H1 (cell line): ENCODE measurements around the gene TRMT2B. TPM values are rescaled to one million over a fixed set of nuclear protein-coding genes. Genes with fewer than 3 reads are reported as not detected.

Source experiments
- CTCF ChIA-PET: fragments of 300-600 bp; sonication (Branson Sonifier 250); formaldehyde crosslinking; loops from one replicate; lab custom pipeline; 2021; ENCODE audit not compliant: partially characterized antibody; lab: Charles Lee
- POLR2A ChIA-PET: fragments of 300-600 bp; sonication (Branson Sonifier 250); formaldehyde crosslinking; loops from one replicate; lab custom pipeline; 2021; ENCODE audit warnings: inconsistent platforms; ENCODE audit not compliant: partially characterized antibody; lab: Charles Lee
- DNase-seq, 2 experiments: peaks; one replicate each; pipeline versions ENCODE4 v3.0.0 to v3.0.0-alpha.2; 2010 to 2022; ENCODE audit warnings: low spot score in 2 of 2, low read depth in 1 of 2, mixed read lengths in 1 of 2
- FAIRE-seq: peaks from 2 replicates; lab custom pipeline; 2011; peaks lifted over from hg19 to GRCh38; lab: Jason Lieb, UNC
- H2AFZ ChIP-seq: 2 replicates; pipeline ENCODE4 v1.8.1; 2012; ENCODE audit warnings: low read length, inconsistent platforms
- H2AK5ac ChIP-seq: 2 replicates; pipeline ENCODE4 v1.6.1; 2013; ENCODE audit warnings: low read depth, low read length
- H2BK120ac ChIP-seq: replicated peaks from 2 replicates; pipeline ENCODE3; 2013; ENCODE audit warnings: low read depth, low read length, inconsistent platforms
- H2BK12ac ChIP-seq: 2 replicates; pipeline ENCODE4 v1.6.1; 2013; ENCODE audit warnings: low read depth, low read length
- H2BK15ac ChIP-seq: 2 replicates; pipeline ENCODE4 v1.6.1; 2013; ENCODE audit warnings: low read length
- H2BK20ac ChIP-seq: 2 replicates; pipeline ENCODE4 v1.6.1; 2013; ENCODE audit warnings: low read length
- H2BK5ac ChIP-seq: 2 replicates; pipeline ENCODE4 v1.6.1; 2013; ENCODE audit warnings: low read depth, low read length
- H3K14ac ChIP-seq: 2 replicates; pipeline ENCODE4 v1.6.1; 2013; ENCODE audit warnings: inconsistent platforms; ENCODE audit not compliant: insufficient read length
- H3K18ac ChIP-seq: 2 replicates; pipeline ENCODE4 v1.6.1; 2013; ENCODE audit warnings: low read length; ENCODE audit errors: extremely low read depth
- H3K23ac ChIP-seq: 2 replicates; pipeline ENCODE4 v1.6.1; 2013; ENCODE audit warnings: inconsistent platforms; ENCODE audit not compliant: insufficient read length
- H3K23me2 ChIP-seq: 2 replicates; pipeline ENCODE4 v1.6.1; 2013; ENCODE audit warnings: low read depth, low read length
- H3K27ac ChIP-seq: 2 replicates; pipeline ENCODE4 v1.6.1; 2011; ENCODE audit warnings: low read depth, low read length, inconsistent platforms
- H3K27me3 ChIP-seq, 4 experiments: replicated peaks in 1 of 4; 1 replicate in 1 of 4; 2 replicates in 3 of 4; pipeline versions ENCODE4 v1.6.1 to v1.8.1; 2011 to 2013; ENCODE audit warnings: low read length in 3 of 4, mild to moderate bottlenecking in 3 of 4, inconsistent platforms in 2 of 4, mixed read lengths in 2 of 4, moderate library complexity in 1 of 4; ENCODE audit not compliant: control insufficient read depth in 3 of 4, insufficient read depth in 3 of 4; ENCODE audit errors: extremely low read depth in 1 of 4
- H3K36me3 ChIP-seq, 4 experiments: 2 replicates each; pipeline versions ENCODE4 v1.6.1 to v1.8.1; 2011 to 2013; ENCODE audit warnings: mild to moderate bottlenecking in 4 of 4, low read length in 3 of 4, moderate library complexity in 2 of 4, control low read depth in 1 of 4, inconsistent platforms in 1 of 4; ENCODE audit not compliant: insufficient read depth in 4 of 4, control insufficient read depth in 2 of 4
- H3K4ac ChIP-seq: replicated peaks from 2 replicates; pipeline ENCODE3; 2013; ENCODE audit warnings: low read length, low read depth, mixed read lengths, inconsistent platforms; ENCODE audit not compliant: insufficient read length
- H3K4me1 ChIP-seq, 4 experiments: replicated peaks in 1 of 4; 1 replicate in 1 of 4; 2 replicates in 3 of 4; pipeline versions ENCODE4 v1.6.1 to v1.8.1; 2011 to 2013; ENCODE audit warnings: low read length in 3 of 4, inconsistent platforms in 2 of 4, mixed read lengths in 1 of 4; ENCODE audit not compliant: insufficient read depth in 4 of 4, control insufficient read depth in 3 of 4
- H3K4me2 ChIP-seq, 2 experiments: 2 replicates each; pipeline versions ENCODE4 v1.6.1 to v1.8.1; 2011 to 2013; ENCODE audit warnings: low read depth in 2 of 2, low read length in 2 of 2, control low read depth in 1 of 2, inconsistent platforms in 1 of 2, mild to moderate bottlenecking in 1 of 2; ENCODE audit not compliant: insufficient read depth in 1 of 2
- H3K4me3 ChIP-seq, 4 experiments: fragments of 200-600, 300-600 bp in 1 of 4; sonication (generic), shearing (Covaris generic), sonication (Bioruptor Twin) in 1 of 4; 2 replicates each; pipeline versions ENCODE4 v1.5.1 to v1.8.1; 2011 to 2016; ENCODE audit warnings: low read length in 4 of 4, low read depth in 3 of 4, control low read depth in 2 of 4, inconsistent platforms in 2 of 4, mild to moderate bottlenecking in 2 of 4, mixed read lengths in 1 of 4, moderate library complexity in 1 of 4; ENCODE audit not compliant: insufficient read depth in 2 of 4; ENCODE audit errors: extremely low read depth in 1 of 4
- H3K56ac ChIP-seq: replicated peaks from 2 replicates; pipeline ENCODE3; 2013; ENCODE audit warnings: low read depth, mild to moderate bottlenecking, mixed read lengths, low read length, inconsistent platforms; ENCODE audit not compliant: insufficient read length
- H3K79me1 ChIP-seq: 2 replicates; pipeline ENCODE4 v1.6.1; 2013; ENCODE audit warnings: low read depth, low read length, control low read depth
- H3K79me2 ChIP-seq, 2 experiments: 2 replicates each; pipeline versions ENCODE4 v1.6.1 to v1.8.1; 2012 to 2013; ENCODE audit warnings: low read length in 2 of 2, mild to moderate bottlenecking in 2 of 2, inconsistent platforms in 1 of 2; ENCODE audit not compliant: insufficient read depth in 2 of 2, control insufficient read depth in 1 of 2
- H3K9ac ChIP-seq, 4 experiments: replicated peaks in 1 of 4; 1 replicate in 1 of 4; 2 replicates in 3 of 4; pipeline versions ENCODE4 v1.6.1 to v1.8.1; 2011 to 2013; ENCODE audit warnings: low read depth in 3 of 4, low read length in 3 of 4, control low read depth in 2 of 4, mild to moderate bottlenecking in 2 of 4, moderate library complexity in 2 of 4, inconsistent platforms in 1 of 4; ENCODE audit errors: extremely low read depth in 1 of 4
- H3K9me3 ChIP-seq, 2 experiments: 2 replicates each; pipeline versions ENCODE4 v1.6.1 to v1.8.1; 2012 to 2013; ENCODE audit warnings: mild to moderate bottlenecking in 2 of 2, moderate library complexity in 2 of 2, control low read depth in 1 of 2, inconsistent platforms in 1 of 2, low read depth in 1 of 2, low read length in 1 of 2, mixed read lengths in 1 of 2; ENCODE audit not compliant: insufficient read depth in 2 of 2
- H4K20me1 ChIP-seq, 2 experiments: replicated peaks in 1 of 2; 2 replicates each; pipeline versions ENCODE3 to v1.8.1; 2011 to 2013; ENCODE audit warnings: inconsistent platforms in 2 of 2, low read length in 2 of 2, mild to moderate bottlenecking in 1 of 2; ENCODE audit not compliant: insufficient read depth in 2 of 2, control insufficient read depth in 1 of 2
- H4K5ac ChIP-seq: 2 replicates; pipeline ENCODE4 v1.6.1; 2013; ENCODE audit warnings: low read length, low read depth, mixed read lengths, inconsistent platforms; ENCODE audit not compliant: insufficient read length
- H4K8ac ChIP-seq: 2 replicates; pipeline ENCODE4 v1.8.0; 2013; ENCODE audit warnings: mild to moderate bottlenecking, moderate library complexity, low read length, inconsistent platforms; ENCODE audit not compliant: insufficient read depth; ENCODE audit errors: extremely low read depth
- H4K91ac ChIP-seq: replicated peaks from 2 replicates; pipeline ENCODE3; 2013; ENCODE audit warnings: low read length, mixed read lengths, inconsistent platforms; ENCODE audit not compliant: insufficient read length
- EGR1 ChIP-seq: IDR thresholded peaks from 2 replicates; pipeline ENCODE4 v1.6.1; 2011; ENCODE audit warnings: low read depth, low read length, borderline replicate concordance
- JUN ChIP-seq: IDR thresholded peaks from 2 replicates; pipeline ENCODE4 v1.6.1; 2011; ENCODE audit warnings: low read depth, mild to moderate bottlenecking, improper control_type of control experiment, low read length
- RAD21 ChIP-seq, 2 experiments: IDR thresholded peaks in 1 of 2; conservative IDR thresholded peaks in 1 of 2; 2 replicates each; pipeline ENCODE4 v1.6.1; 2011; ENCODE audit warnings: low read depth in 2 of 2, low read length in 2 of 2, improper control_type of control experiment in 1 of 2, inconsistent platforms in 1 of 2, mild to moderate bottlenecking in 1 of 2, moderate library complexity in 1 of 2
- WGBS, 2 experiments: shearing (Covaris generic) in 1 of 2; methylation state at CpG; one replicate each; pipeline versions ENCODE4 v1.1.6 to v1.1.7; 2013 to 2015; ENCODE audit warnings: low lambda C conversion rate in 2 of 2, mixed read lengths in 2 of 2, inconsistent platforms in 1 of 2, low coverage in 1 of 2, missing lambda C conversion rate in 1 of 2; ENCODE audit not compliant: insufficient replicate concordance in 2 of 2, insufficient coverage in 1 of 2, insufficient read length in 1 of 2; ENCODE audit errors: extremely low coverage in 1 of 2, missing lambda C conversion rate in 1 of 2; 5-methylcytosine and 5-hydroxymethylcytosine counted together
- polyA plus RNA-seq, 7 experiments: library from polyadenylated mRNA; depleted of rRNA in 3 of 7; stranded (reverse) in 5 of 7; unstranded in 2 of 7; fragments of >200 nt in 5 of 7; fragments of 200-250 nt in 2 of 7; gene quantifications; 1 replicate in 5 of 7; 2 replicates in 1 of 7; 4 replicates in 1 of 7; pipeline versions ENCODE4 v1.2.1 to v1.2.3, GENCODE V29; 2011 to 2013; ENCODE audit warnings: missing spikeins in 2 of 7, mixed read lengths in 2 of 7
- total RNA-seq: library from RNA; stranded (reverse); fragmentation: NEBNext Ultra II Directional; extraction: Animal tissue kit (Norgen Biotek cat#: 25700); gene quantifications from 2 replicates; pipeline ENCODE4 v1.2.1, GENCODE V29; 2021

TRMT2B gene
- total and polyA plus RNA-seq, 2 of the 8 experiments (the other 6 are each of a cell fraction or from before 2014, with no cell fraction given) = 12.1 to 12.4 TPM

- H2BK15ac ChIP-seq = no peak overlapping the region
Measured at GRCh38 chrX:101028562-101028961, 23.3 kb downstream of the TRMT2B start.

More at GRCh38 chrX:101028562-101028961, 23.3 kb downstream of the TRMT2B start:
- H3K23me2 ChIP-seq = no peaks in the 10 kb centered on the region
- H2AFZ ChIP-seq = no peak overlapping the region
- H3K18ac ChIP-seq = no peak overlapping the region
- no peak overlapping the region for H4K91ac ChIP-seq
- no peak overlapping the region for H3K27ac ChIP-seq
- no peak overlapping the region for H2BK20ac ChIP-seq
- H3K4me1 ChIP-seq = no peaks in the 10 kb centered on the region
- 80% methylated on average over 1 of the region's 1 CpG; no CpG with 5 or more reads in 1 of the 2 experiments for WGBS, 2 experiments
- H2AK5ac ChIP-seq = no peak overlapping the region
- H3K4me3 ChIP-seq = no peak overlapping the region
- peaks cover 0 to 8% (median 4%) of the 10 kb centered on the region in 4 experiments; a peak in 2 of 8 replicates for H3K36me3 ChIP-seq
- ChIA-PET POLR2A (no interaction called here), CTCF (no interaction called here)
- H3K79me2 ChIP-seq = no peaks in the 10 kb centered on the region
- H3K56ac ChIP-seq = no peak overlapping the region
- H3K4ac ChIP-seq = no peak overlapping the region
- H4K20me1 ChIP-seq = no peaks in the 10 kb centered on the region
- H4K5ac ChIP-seq = no peak overlapping the region
- no peaks in the 10 kb centered on the region for H3K9me3 ChIP-seq
- TF ChIP-seq EGR1 (no peak), RAD21 (IDR thresholded peaks at IDR 0.05 in 1 of 2, conservative IDR thresholded peaks at IDR 0.05 in 1 of 2; ENCODE audit: low read depth in 2 of 2, low read length in 2 of 2) (no peak), JUN (no peak)
- DNase-seq (no peak), FAIRE-seq (no peak)
- H3K27me3 ChIP-seq = no peaks in the 10 kb centered on the region
- no peak overlapping the region for H2BK120ac ChIP-seq
- H4K8ac ChIP-seq = no peak overlapping the region
- no peak overlapping the region for H2BK12ac ChIP-seq
- no peak overlapping the region for H3K4me2 ChIP-seq
- no peak overlapping the region for H2BK5ac ChIP-seq
- no peak overlapping the region for H3K9ac ChIP-seq
- no peaks in the 10 kb centered on the region for H3K79me1 ChIP-seq
- H3K14ac ChIP-seq = no peak overlapping the region
- H3K23ac ChIP-seq = no peak overlapping the region
